Measurements from ENCODE around the gene FXN. TPM values are rescaled to one million over a fixed set of nuclear protein-coding genes. Genes with fewer than 3 reads are reported as not detected.

FXN gene
- total RNA-seq, 1 experiment from 2014 or later, result 11.0 TPM

DNA sequence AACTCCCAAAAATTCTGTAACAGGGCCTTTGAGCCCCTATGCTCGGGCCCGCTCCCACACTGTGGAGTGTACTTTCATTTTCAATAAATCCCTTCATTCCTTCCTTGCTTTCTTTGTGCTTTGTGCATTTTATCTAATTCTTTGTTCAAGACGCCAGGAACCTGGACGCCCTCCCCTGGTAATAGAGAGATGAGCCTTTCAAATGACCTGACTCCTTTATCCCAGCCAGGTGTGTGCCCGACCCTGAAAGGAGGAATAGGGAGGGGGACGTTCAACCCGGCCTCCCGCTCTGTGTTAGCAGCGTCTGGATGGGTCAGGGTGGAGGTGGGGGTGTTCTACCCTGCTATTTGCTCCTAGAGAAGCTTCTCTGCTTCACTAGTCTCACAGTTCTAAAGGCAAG is 53.9 kb downstream of the FXN start:
- H3K9ac ChIP-seq (ENCODE audit: low read length), result no peak overlapping the region
- CTCF ChIA-PET, result no interaction called here
- no peaks in the 10 kb centered on the region for H4K20me1 ChIP-seq (ENCODE audit: low read length)
- no peak overlapping the region for H3K4me3 ChIP-seq (ENCODE audit: low read length)
- ATAC-seq, result no peak
- POLR2A ChIA-PET (ENCODE audit: unreplicated experiment), result no interaction called here
- H3K4me1 ChIP-seq (ENCODE audit: insufficient read depth, low read length), result no peaks in the 10 kb centered on the region; the same call in 1 of the 2 replicates
- no peaks in the 10 kb centered on the region for H3K79me2 ChIP-seq (ENCODE audit: low read length)
- DNase-seq, result no peak
- H3K36me3 ChIP-seq (ENCODE audit: low read depth, low read length), result no peaks in the 10 kb centered on the region
- BruUV-seq (replicated peaks), result no TSS peak
- no peaks in the 10 kb centered on the region for H3K9me2 ChIP-seq (replicated peaks; ENCODE audit: low read length)
- H3K27me3 ChIP-seq (ENCODE audit: low read length), result no peaks in the 10 kb centered on the region
- H3F3A ChIP-seq (ENCODE audit: low read length, unreplicated experiment), result no peaks in the 10 kb centered on the region
- H3K9me3 ChIP-seq (ENCODE audit: low read length), result no peaks in the 10 kb centered on the region
- H3K27ac ChIP-seq (ENCODE audit: low read length), result no peak overlapping the region
- H3K4me2 ChIP-seq (ENCODE audit: low read length), result no peak overlapping the region
- no peak overlapping the region for H2AFZ ChIP-seq (ENCODE audit: low read length)
- TF ChIP-seq EZH2 (IDR thresholded peaks at IDR 0.05; ENCODE audit: low read length, unreplicated experiment), result no peak
- TF ChIP-seq, protein P1, sequence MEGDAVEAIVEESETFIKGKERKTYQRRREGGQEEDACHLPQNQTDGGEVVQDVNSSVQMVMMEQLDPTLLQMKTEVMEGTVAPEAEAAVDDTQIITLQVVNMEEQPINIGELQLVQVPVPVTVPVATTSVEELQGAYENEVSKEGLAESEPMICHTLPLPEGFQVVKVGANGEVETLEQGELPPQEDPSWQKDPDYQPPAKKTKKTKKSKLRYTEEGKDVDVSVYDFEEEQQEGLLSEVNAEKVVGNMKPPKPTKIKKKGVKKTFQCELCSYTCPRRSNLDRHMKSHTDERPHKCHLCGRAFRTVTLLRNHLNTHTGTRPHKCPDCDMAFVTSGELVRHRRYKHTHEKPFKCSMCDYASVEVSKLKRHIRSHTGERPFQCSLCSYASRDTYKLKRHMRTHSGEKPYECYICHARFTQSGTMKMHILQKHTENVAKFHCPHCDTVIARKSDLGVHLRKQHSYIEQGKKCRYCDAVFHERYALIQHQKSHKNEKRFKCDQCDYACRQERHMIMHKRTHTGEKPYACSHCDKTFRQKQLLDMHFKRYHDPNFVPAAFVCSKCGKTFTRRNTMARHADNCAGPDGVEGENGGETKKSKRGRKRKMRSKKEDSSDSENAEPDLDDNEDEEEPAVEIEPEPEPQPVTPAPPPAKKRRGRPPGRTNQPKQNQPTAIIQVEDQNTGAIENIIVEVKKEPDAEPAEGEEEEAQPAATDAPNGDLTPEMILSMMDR (conservative IDR thresholded peaks at IDR 0.05; ENCODE audit: low read depth, low read length), result no peak
- TF ChIP-seq EZH2phosphoT487 (IDR thresholded peaks at IDR 0.05; ENCODE audit: borderline replicate concordance, low read length), result no peak
- intact Hi-C loops (cut with micrococcal nuclease), result no loop called here

DNA sequence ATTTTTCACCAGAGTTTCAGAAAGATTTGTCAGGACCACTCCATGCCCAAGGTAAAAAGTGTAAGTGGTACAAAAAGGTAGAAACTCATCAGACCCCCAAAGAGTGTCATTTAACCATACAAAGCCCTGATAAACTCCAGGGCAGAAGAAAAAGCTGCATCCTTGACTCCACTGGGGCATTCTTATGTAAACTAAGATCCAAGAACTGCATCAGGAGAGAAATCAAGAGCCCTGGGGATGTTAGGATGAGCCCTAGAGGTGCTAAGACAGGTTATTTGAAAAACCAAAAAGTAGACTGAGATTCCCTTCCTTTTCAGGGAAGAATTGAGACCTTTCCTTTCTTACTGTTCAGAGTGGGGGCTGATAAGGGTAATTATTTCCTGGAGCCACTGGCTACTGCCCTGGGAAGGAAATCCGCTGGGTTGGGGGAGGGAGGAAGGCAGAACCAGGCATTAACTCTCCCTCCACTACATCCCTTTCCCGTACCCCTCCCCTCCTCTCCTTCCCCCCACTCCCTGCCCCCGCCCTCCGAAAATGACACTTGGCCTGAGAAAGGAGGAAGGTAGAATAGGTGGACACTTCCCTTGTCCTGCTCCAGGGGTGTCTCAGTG is 54.7 kb downstream of the FXN start:
- BruUV-seq (replicated peaks), result no TSS peak
- Histone ChIP-seq H3K4me1 (ENCODE audit: insufficient read depth, low read length) (no peaks in the 10 kb centered on the region; the same call in 1 of the 2 replicates), H3K9me3 (ENCODE audit: low read length) (no peaks in the 10 kb centered on the region), H3K4me3 (ENCODE audit: low read length) (no peak overlapping the region), H3K36me3 (ENCODE audit: low read depth, low read length) (no peaks in the 10 kb centered on the region), H4K20me1 (ENCODE audit: low read length) (no peaks in the 10 kb centered on the region), H3K4me2 (ENCODE audit: low read length) (no peak overlapping the region), H3K79me2 (ENCODE audit: low read length) (no peaks in the 10 kb centered on the region), H3K9ac (ENCODE audit: low read length) (no peak overlapping the region), H2AFZ (ENCODE audit: low read length) (no peak overlapping the region), H3K27ac (ENCODE audit: low read length) (no peak overlapping the region), H3F3A (ENCODE audit: low read length, unreplicated experiment) (no peaks in the 10 kb centered on the region), H3K9me2 (replicated peaks; ENCODE audit: low read length) (no peaks in the 10 kb centered on the region), H3K27me3 (ENCODE audit: low read length) (no peaks in the 10 kb centered on the region)
- intact Hi-C loops (cut with micrococcal nuclease), result no loop called here
- POLR2A ChIA-PET (ENCODE audit: unreplicated experiment), result no interaction called here
- ATAC-seq (no peak), DNase-seq (no peak)
- TF ChIP-seq EZH2 (IDR thresholded peaks at IDR 0.05; ENCODE audit: low read length, unreplicated experiment) (no peak), EZH2phosphoT487 (IDR thresholded peaks at IDR 0.05; ENCODE audit: borderline replicate concordance, low read length) (no peak)
- TF ChIP-seq, protein P1 (conservative IDR thresholded peaks at IDR 0.05; ENCODE audit: low read depth, low read length), result no peak
- CTCF ChIA-PET, result no interaction called here

DNA sequence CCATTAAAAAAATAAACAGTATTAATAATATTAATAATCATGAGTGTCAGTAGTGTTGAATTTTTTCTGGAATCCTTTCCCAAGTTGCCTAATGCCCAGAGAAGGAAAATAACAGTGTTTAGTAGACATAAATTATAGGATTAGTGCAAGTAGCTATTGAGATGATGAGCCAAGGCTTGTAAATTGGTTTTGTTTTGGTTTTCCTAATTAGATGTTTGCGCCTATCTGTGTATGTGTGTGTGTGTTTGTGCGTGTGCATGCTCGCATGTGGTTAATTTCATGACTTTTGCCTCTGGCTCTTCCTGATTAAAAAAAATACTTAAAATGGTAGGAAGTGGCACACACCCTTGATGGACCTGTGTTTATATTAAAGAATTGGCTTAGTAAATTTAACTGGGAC is 55.4 kb downstream of the FXN start:
- no peak overlapping the region for H3K4me3 ChIP-seq (ENCODE audit: low read length)
- no peak overlapping the region for H2AFZ ChIP-seq (ENCODE audit: low read length)
- intact Hi-C loops (cut with micrococcal nuclease), result no loop called here
- no peak for TF ChIP-seq EZH2 (IDR thresholded peaks at IDR 0.05; ENCODE audit: low read length, unreplicated experiment)
- TF ChIP-seq EZH2phosphoT487 (IDR thresholded peaks at IDR 0.05; ENCODE audit: borderline replicate concordance, low read length), result no peak
- TF ChIP-seq, protein P1 (conservative IDR thresholded peaks at IDR 0.05; ENCODE audit: low read depth, low read length), result no peak
- no peaks in the 10 kb centered on the region for H3K79me2 ChIP-seq (ENCODE audit: low read length)
- no peaks in the 10 kb centered on the region; the same call in 1 of the 2 replicates for H3K4me1 ChIP-seq (ENCODE audit: insufficient read depth, low read length)
- no peak overlapping the region for H3K9ac ChIP-seq (ENCODE audit: low read length)
- H3K4me2 ChIP-seq (ENCODE audit: low read length), result no peak overlapping the region
- no peaks in the 10 kb centered on the region for H3K9me2 ChIP-seq (replicated peaks; ENCODE audit: low read length)
- DNase-seq (no peak), ATAC-seq (no peak)
- H4K20me1 ChIP-seq (ENCODE audit: low read length), result no peaks in the 10 kb centered on the region
- no TSS peak for BruUV-seq (replicated peaks)
- no peaks in the 10 kb centered on the region for H3F3A ChIP-seq (ENCODE audit: low read length, unreplicated experiment)
- ChIA-PET POLR2A (ENCODE audit: unreplicated experiment) (no interaction called here), CTCF (no interaction called here)
- no peak overlapping the region for H3K27ac ChIP-seq (ENCODE audit: low read length)
- no peaks in the 10 kb centered on the region for H3K36me3 ChIP-seq (ENCODE audit: low read depth, low read length)
- H3K27me3 ChIP-seq (ENCODE audit: low read length), result no peaks in the 10 kb centered on the region
- no peaks in the 10 kb centered on the region for H3K9me3 ChIP-seq (ENCODE audit: low read length)
